Mesendoderm (in vitro differentiated cells): Measurements from ENCODE around the gene PARD3.

Experiments used
- DNase-seq: peaks from one replicate; pipeline ENCODE4 v3.0.0; 2013
- H2AK5ac ChIP-seq: 2 replicates; pipeline ENCODE4 v1.6.1; 2013; ENCODE audit warnings: low read length, inconsistent platforms
- H2BK120ac ChIP-seq: 2 replicates; pipeline ENCODE4 v1.6.1; 2013; ENCODE audit warnings: low read depth, mild to moderate bottlenecking, low read length, moderate library complexity, mixed read lengths
- H2BK15ac ChIP-seq: replicated peaks from 2 replicates; pipeline ENCODE4 v1.6.1; 2013; ENCODE audit warnings: low read depth, mild to moderate bottlenecking, moderate library complexity
- H2BK5ac ChIP-seq: 2 replicates; pipeline ENCODE4 v1.6.1; 2013; ENCODE audit warnings: low read length, inconsistent platforms
- H3K18ac ChIP-seq: 2 replicates; pipeline ENCODE4 v1.6.1; 2013; ENCODE audit warnings: mild to moderate bottlenecking, low read length, mixed read lengths
- H3K23ac ChIP-seq: one replicate; pipeline ENCODE4 v1.6.1; 2013; ENCODE audit warnings: low read length
- H3K27ac ChIP-seq: 2 replicates; pipeline ENCODE4 v1.5.1; 2013; ENCODE audit warnings: low read depth, mild to moderate bottlenecking, inconsistent platforms, low read length, moderate library complexity
- H3K27me3 ChIP-seq: 2 replicates; pipeline ENCODE4 v1.6.1; 2013; ENCODE audit warnings: low read length, control low read depth, mild to moderate bottlenecking, inconsistent platforms; ENCODE audit not compliant: insufficient read depth, poor library complexity
- H3K36me3 ChIP-seq: 2 replicates; pipeline ENCODE4 v1.6.1; 2013; ENCODE audit warnings: low read length, inconsistent platforms; ENCODE audit not compliant: control insufficient read depth, insufficient read depth
- H3K4ac ChIP-seq: one replicate; pipeline ENCODE4 v1.6.1; 2013; ENCODE audit warnings: low read depth, mild to moderate bottlenecking, low read length, moderate library complexity
- H3K4me1 ChIP-seq: 2 replicates; pipeline ENCODE4 v1.6.1; 2013; ENCODE audit warnings: low read depth, low read length, inconsistent platforms; ENCODE audit not compliant: control insufficient read depth
- H3K4me2 ChIP-seq: 2 replicates; pipeline ENCODE4 v1.6.1; 2013; ENCODE audit warnings: low read length
- H3K4me3 ChIP-seq: 2 replicates; pipeline ENCODE4 v1.5.1; 2013; ENCODE audit warnings: mild to moderate bottlenecking, low read length
- H3K56ac ChIP-seq: one replicate; pipeline ENCODE4 v1.6.1; 2013; ENCODE audit warnings: low read length
- H3K79me1 ChIP-seq: 2 replicates; pipeline ENCODE4 v1.6.1; 2013; ENCODE audit warnings: low read length, inconsistent platforms
- H3K79me2 ChIP-seq: 2 replicates; pipeline ENCODE4 v1.6.1; 2013; ENCODE audit warnings: mild to moderate bottlenecking, low read length; ENCODE audit not compliant: control insufficient read depth, insufficient read depth
- H3K9ac ChIP-seq: 2 replicates; pipeline ENCODE4 v1.6.1; 2013; ENCODE audit warnings: low read length, inconsistent platforms
- H4K5ac ChIP-seq: one replicate; pipeline ENCODE4 v1.6.1; 2013; ENCODE audit warnings: low read length
- H4K8ac ChIP-seq: one replicate; pipeline ENCODE4 v1.6.1; 2013; ENCODE audit warnings: low read depth, mild to moderate bottlenecking, control low read depth, low read length, moderate library complexity
- WGBS: extraction: QIAGEN DNeasy Blood & Tissue Kit; methylation state at CpG from one replicate; pipeline ENCODE4 v1.1.7; 2013; ENCODE audit warnings: low lambda C conversion rate, missing lambda C conversion rate; ENCODE audit not compliant: insufficient coverage; ENCODE audit errors: extremely low coverage; 5-methylcytosine and 5-hydroxymethylcytosine counted together

PARD3 gene

GRCh38 chr10:34364253-34365037 lies 450.7 kb downstream of the PARD3 start:
- H3K18ac ChIP-seq, result no peak overlapping the region
- H2BK15ac ChIP-seq, result no peak overlapping the region
- DNase-seq, result no peak
- H3K27ac ChIP-seq, result no peak overlapping the region
- no peaks in the 10 kb centered on the region for H3K79me2 ChIP-seq
- H4K8ac ChIP-seq, result no peak overlapping the region
- WGBS, result 100% methylated on average over 1 of the region's 5 CpGs
- no peak overlapping the region for H3K23ac ChIP-seq
- H3K36me3 ChIP-seq, result no peaks in the 10 kb centered on the region
- H3K4me3 ChIP-seq, result no peak overlapping the region
- no peak overlapping the region for H3K4ac ChIP-seq
- H2BK120ac ChIP-seq, result no peak overlapping the region
- H3K9ac ChIP-seq, result no peak overlapping the region
- H3K4me1 ChIP-seq, result no peaks in the 10 kb centered on the region
- H3K79me1 ChIP-seq, result no peaks in the 10 kb centered on the region
- no peak overlapping the region for H3K4me2 ChIP-seq
- H2BK5ac ChIP-seq, result no peak overlapping the region
- H2AK5ac ChIP-seq, result no peak overlapping the region
- H4K5ac ChIP-seq, result no peak overlapping the region
- no peaks in the 10 kb centered on the region for H3K27me3 ChIP-seq
- no peak overlapping the region for H3K56ac ChIP-seq

- no peaks in the 10 kb centered on the region for H3K4me1 ChIP-seq
- H2BK5ac ChIP-seq, result no peak overlapping the region
- no peaks in the 10 kb centered on the region for H3K79me2 ChIP-seq
- no peak overlapping the region for H3K4me3 ChIP-seq
- H3K18ac ChIP-seq, result no peak overlapping the region
- no peak overlapping the region for H3K27ac ChIP-seq
- no peak overlapping the region for H3K4ac ChIP-seq
- no peaks in the 10 kb centered on the region for H3K27me3 ChIP-seq
- no peak overlapping the region for H2AK5ac ChIP-seq
- H3K9ac ChIP-seq, result no peak overlapping the region
- H3K79me1 ChIP-seq, result no peaks in the 10 kb centered on the region
- H2BK120ac ChIP-seq, result no peak overlapping the region
- H4K8ac ChIP-seq, result no peak overlapping the region
- no peak overlapping the region for H4K5ac ChIP-seq
- H3K36me3 ChIP-seq, result no peaks in the 10 kb centered on the region
- WGBS, result no CpG with 5 or more reads among the region's 3 CpGs
- H3K56ac ChIP-seq, result no peak overlapping the region
- DNase-seq, result no peak
- H3K23ac ChIP-seq, result no peak overlapping the region
- no peak overlapping the region for H3K4me2 ChIP-seq
- H2BK15ac ChIP-seq, result no peak overlapping the region
Measured at GRCh38 chr10:34360984-34361383, 454.1 kb downstream of the PARD3 start.

- DNase-seq, result no peak
- Histone ChIP-seq H2BK15ac (no peak overlapping the region), H2AK5ac (no peak overlapping the region), H3K18ac (no peak overlapping the region), H3K79me2 (no peaks in the 10 kb centered on the region), H2BK120ac (no peak overlapping the region), H3K9ac (no peak overlapping the region), H3K36me3 (no peaks in the 10 kb centered on the region), H4K8ac (no peak overlapping the region), H3K4me3 (no peak overlapping the region), H3K79me1 (no peaks in the 10 kb centered on the region), H3K23ac (no peak overlapping the region), H3K4me2 (no peak overlapping the region), H2BK5ac (no peak overlapping the region), H3K27me3 (no peaks in the 10 kb centered on the region), H3K27ac (no peak overlapping the region), H3K4me1 (no peaks in the 10 kb centered on the region), H4K5ac (no peak overlapping the region), H3K4ac (no peak overlapping the region), H3K56ac (no peak overlapping the region)
- WGBS, result no CpG with 5 or more reads among the region's 4 CpGs
Measured at GRCh38 chr10:34359435-34359813, 455.7 kb downstream of the PARD3 start.

GRCh38 chr10:34358729-34359434 lies 456.2 kb downstream of the PARD3 start:
- Histone ChIP-seq H3K23ac (no peak overlapping the region), H3K27ac (no peak overlapping the region), H3K27me3 (no peaks in the 10 kb centered on the region), H2BK5ac (no peak overlapping the region), H3K79me1 (no peaks in the 10 kb centered on the region), H3K56ac (no peak overlapping the region), H3K4me2 (no peak overlapping the region), H3K4me3 (no peak overlapping the region), H3K9ac (no peak overlapping the region), H3K36me3 (no peaks in the 10 kb centered on the region), H2BK15ac (no peak overlapping the region), H3K4ac (no peak overlapping the region), H4K8ac (no peak overlapping the region), H3K4me1 (no peaks in the 10 kb centered on the region), H2AK5ac (no peak overlapping the region), H3K18ac (no peak overlapping the region), H3K79me2 (no peaks in the 10 kb centered on the region), H4K5ac (no peak overlapping the region), H2BK120ac (no peak overlapping the region)
- no CpG with 5 or more reads among the region's 2 CpGs for WGBS
- DNase-seq, result no peak

- H3K23ac ChIP-seq, result no peak overlapping the region
- H3K56ac ChIP-seq, result no peak overlapping the region
- H3K4me2 ChIP-seq, result no peak overlapping the region
- no peak overlapping the region for H3K4me3 ChIP-seq
- no peaks in the 10 kb centered on the region for H3K79me2 ChIP-seq
- DNase-seq, result no peak
- H4K8ac ChIP-seq, result no peak overlapping the region
- no peak overlapping the region for H2BK5ac ChIP-seq
- H3K36me3 ChIP-seq, result no peaks in the 10 kb centered on the region
- H3K9ac ChIP-seq, result no peak overlapping the region
- no peak overlapping the region for H3K27ac ChIP-seq
- no peaks in the 10 kb centered on the region for H3K27me3 ChIP-seq
- no peaks in the 10 kb centered on the region for H3K4me1 ChIP-seq
- H2BK120ac ChIP-seq, result no peak overlapping the region
- H2BK15ac ChIP-seq, result no peak overlapping the region
- H3K79me1 ChIP-seq, result no peaks in the 10 kb centered on the region
- no peak overlapping the region for H3K18ac ChIP-seq
- no peak overlapping the region for H2AK5ac ChIP-seq
- no peak overlapping the region for H4K5ac ChIP-seq
- H3K4ac ChIP-seq, result no peak overlapping the region
Measured at GRCh38 chr10:34356463-34356862, 458.6 kb downstream of the PARD3 start.
